Tibial nerve (tissue), 4 donors: ENCODE measurements around the gene PTPRD. TPM values are rescaled to one million over a fixed set of nuclear protein-coding genes. Genes with fewer than 3 reads are reported as not detected.

Experiments used
- DNase-seq, 2 donors: peaks; one replicate each; pipeline ENCODE4 v3.0.0-alpha.2; 2019; ENCODE audit warnings: low spot score in 2 of 2
- H3K27ac ChIP-seq, 4 donors: fragments of 200-600 bp; sonication (generic) in 3 of 4; one replicate each; pipeline ENCODE4 v1.5.1; 2017 to 2019; ENCODE audit warnings: mild to moderate bottlenecking in 1 of 4
- H3K27me3 ChIP-seq, 2 donors: fragments of 200-600 bp; sonication (generic) in 1 of 2; one replicate each; pipeline versions ENCODE4 v1.5.1 to v1.6.0; 2017 to 2019
- H3K36me3 ChIP-seq, 3 donors: fragments of 200-600 bp; sonication (generic); one replicate each; pipeline ENCODE4 v1.5.1; 2018 to 2019
- H3K4me1 ChIP-seq, 4 donors: fragments of 200-600 bp; sonication (generic) in 3 of 4; one replicate each; pipeline ENCODE4 v1.5.1; 2017 to 2019
- H3K4me3 ChIP-seq, 4 donors: fragments of 200-600 bp; sonication (generic) in 3 of 4; one replicate each; pipeline ENCODE4 v1.5.1; 2017 to 2019; ENCODE audit warnings: mild to moderate bottlenecking in 1 of 4, moderate library complexity in 1 of 4
- H3K9me3 ChIP-seq, 4 donors: fragments of 200-600 bp; sonication (generic) in 3 of 4; one replicate each; pipeline ENCODE4 v1.5.1; 2017 to 2019
- CTCF ChIP-seq, 5 experiments: fragments of 200-600 bp in 3 of 5; fragments of 450-650 bp in 2 of 5; sonication (generic) in 3 of 5; IDR thresholded peaks; one replicate each; pipeline ENCODE4 v1.5.1; 2016 to 2019; ENCODE audit warnings: antibody characterized with exemption in 5 of 5, mild to moderate bottlenecking in 3 of 5, moderate library complexity in 2 of 5
- EP300 ChIP-seq, 2 donors: sonication (generic); formaldehyde crosslinking; IDR thresholded peaks; one replicate each; pipeline ENCODE4 v1.6.1; 2017; ENCODE audit warnings: antibody characterized with exemption in 2 of 2, mild to moderate bottlenecking in 1 of 2
- POLR2A ChIP-seq, 2 donors: fragments of 450-650 bp; IDR thresholded peaks; one replicate each; pipeline ENCODE4 v1.6.1; 2017; ENCODE audit warnings: antibody characterized with exemption in 2 of 2, mild to moderate bottlenecking in 2 of 2, moderate library complexity in 2 of 2
- WGBS, 2 donors: methylation state at CpG; one replicate each; pipeline ENCODE4 v1.1.5; 2018; 5-methylcytosine and 5-hydroxymethylcytosine counted together
- total RNA-seq, 4 donors: library from RNA; depleted of rRNA; stranded (reverse); fragments of >200 nt; gene quantifications; one replicate each; pipeline ENCODE4 v1.1.0, GENCODE V29; 2016

The PTPRD gene
- total RNA-seq, 4 donors from 2014 or later = 1.7 to 13.2 (median 5.1) TPM

GRCh38 chr9:8456344-8456743 lies 2156.5 kb downstream of the PTPRD start:
- Histone ChIP-seq H3K36me3 (no peaks in the 10 kb centered on the region), H3K27me3 (no peaks in the 10 kb centered on the region), H3K4me1 (peaks cover 0 to 5% (median 0%) of the 10 kb centered on the region in 4 donors), H3K27ac (no peak overlapping the region), H3K9me3 (no peaks in the 10 kb centered on the region), H3K4me3 (no peak overlapping the region)
- TF ChIP-seq CTCF (IDR thresholded peaks at IDR 0.05) (no peak), POLR2A (IDR thresholded peaks at IDR 0.05) (no peak), EP300 (IDR thresholded peaks at IDR 0.05) (no peak)
- no peak for DNase-seq

GRCh38 chr9:8450810-8451545 lies 2161.8 kb downstream of the PTPRD start:
- H3K4me3 ChIP-seq = no peak overlapping the region
- H3K9me3 ChIP-seq = no peaks in the 10 kb centered on the region
- DNase-seq = no peak
- H3K4me1 ChIP-seq = no peaks in the 10 kb centered on the region
- no peak for TF ChIP-seq POLR2A (IDR thresholded peaks at IDR 0.05)
- TF ChIP-seq EP300 (IDR thresholded peaks at IDR 0.05) = no peak
- no peak for TF ChIP-seq CTCF (IDR thresholded peaks at IDR 0.05)
- H3K27ac ChIP-seq = no peak overlapping the region
- H3K27me3 ChIP-seq = no peaks in the 10 kb centered on the region
- no peaks in the 10 kb centered on the region for H3K36me3 ChIP-seq
- WGBS, 2 donors = 88% methylated on average over 9 of the region's 9 CpGs

GRCh38 chr9:8448226-8448625 lies 2164.6 kb downstream of the PTPRD start:
- WGBS, 2 donors = 90 to 93% methylated on average over 7 of the region's 7 CpGs
- Histone ChIP-seq H3K4me1 (no peaks in the 10 kb centered on the region), H3K4me3 (no peak overlapping the region)

GRCh38 chr9:8447601-8448000 lies 2165.2 kb downstream of the PTPRD start:
- Histone ChIP-seq H3K9me3 (no peaks in the 10 kb centered on the region), H3K27ac (no peak overlapping the region), H3K4me1 (no peaks in the 10 kb centered on the region), H3K4me3 (no peak overlapping the region), H3K27me3 (no peaks in the 10 kb centered on the region), H3K36me3 (no peaks in the 10 kb centered on the region)
- TF ChIP-seq CTCF (IDR thresholded peaks at IDR 0.05) (no peak), POLR2A (IDR thresholded peaks at IDR 0.05) (no peak), EP300 (IDR thresholded peaks at IDR 0.05) (no peak)
- WGBS, 2 donors = 76 to 88% methylated on average over 4 of the region's 4 CpGs
- no peak for DNase-seq

More at GRCh38 chr9:8448226-8448625, 2164.6 kb downstream of the PTPRD start:
- H3K27ac ChIP-seq = no peak overlapping the region
- no peaks in the 10 kb centered on the region for H3K36me3 ChIP-seq
- TF ChIP-seq CTCF (IDR thresholded peaks at IDR 0.05) = no peak
- no peaks in the 10 kb centered on the region for H3K27me3 ChIP-seq
- DNase-seq = no peak
- H3K9me3 ChIP-seq = no peaks in the 10 kb centered on the region

- no peaks in the 10 kb centered on the region for H3K4me1 ChIP-seq
- H3K9me3 ChIP-seq = no peaks in the 10 kb centered on the region
- H3K36me3 ChIP-seq = no peaks in the 10 kb centered on the region
- DNase-seq = no peak
- TF ChIP-seq EP300 (IDR thresholded peaks at IDR 0.05) = no peak
- TF ChIP-seq CTCF (IDR thresholded peaks at IDR 0.05) = no peak
- TF ChIP-seq POLR2A (IDR thresholded peaks at IDR 0.05) = no peak
- H3K27ac ChIP-seq = no peak overlapping the region
- no peak overlapping the region for H3K4me3 ChIP-seq
- H3K27me3 ChIP-seq = no peaks in the 10 kb centered on the region
Observed at GRCh38 chr9:8437876-8438275, 2174.9 kb downstream of the PTPRD start.
